ENCODE data around the gene SLC6A17.

GRCh38 chr1:110201157-110201825 is 51.0 kb downstream of the SLC6A17 start:
- TF ChIP-seq, protein P1, sequence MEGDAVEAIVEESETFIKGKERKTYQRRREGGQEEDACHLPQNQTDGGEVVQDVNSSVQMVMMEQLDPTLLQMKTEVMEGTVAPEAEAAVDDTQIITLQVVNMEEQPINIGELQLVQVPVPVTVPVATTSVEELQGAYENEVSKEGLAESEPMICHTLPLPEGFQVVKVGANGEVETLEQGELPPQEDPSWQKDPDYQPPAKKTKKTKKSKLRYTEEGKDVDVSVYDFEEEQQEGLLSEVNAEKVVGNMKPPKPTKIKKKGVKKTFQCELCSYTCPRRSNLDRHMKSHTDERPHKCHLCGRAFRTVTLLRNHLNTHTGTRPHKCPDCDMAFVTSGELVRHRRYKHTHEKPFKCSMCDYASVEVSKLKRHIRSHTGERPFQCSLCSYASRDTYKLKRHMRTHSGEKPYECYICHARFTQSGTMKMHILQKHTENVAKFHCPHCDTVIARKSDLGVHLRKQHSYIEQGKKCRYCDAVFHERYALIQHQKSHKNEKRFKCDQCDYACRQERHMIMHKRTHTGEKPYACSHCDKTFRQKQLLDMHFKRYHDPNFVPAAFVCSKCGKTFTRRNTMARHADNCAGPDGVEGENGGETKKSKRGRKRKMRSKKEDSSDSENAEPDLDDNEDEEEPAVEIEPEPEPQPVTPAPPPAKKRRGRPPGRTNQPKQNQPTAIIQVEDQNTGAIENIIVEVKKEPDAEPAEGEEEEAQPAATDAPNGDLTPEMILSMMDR (IDR thresholded peaks at IDR 0.05) = no peak
- no peak for TF ChIP-seq POLR2A (IDR thresholded peaks at IDR 0.05)

Measured in prostate gland (tissue), 2 donors.